ENCODE measurements around the gene MTFR2. TPM values are rescaled to one million over a fixed set of nuclear protein-coding genes. Genes with fewer than 3 reads are reported as not detected.

The MTFR2 gene
- polyA plus RNA-seq, 1 donor (not counting 4 experiments of a cell fraction or from before 2014, with no cell fraction given): 12.0 TPM

DNA sequence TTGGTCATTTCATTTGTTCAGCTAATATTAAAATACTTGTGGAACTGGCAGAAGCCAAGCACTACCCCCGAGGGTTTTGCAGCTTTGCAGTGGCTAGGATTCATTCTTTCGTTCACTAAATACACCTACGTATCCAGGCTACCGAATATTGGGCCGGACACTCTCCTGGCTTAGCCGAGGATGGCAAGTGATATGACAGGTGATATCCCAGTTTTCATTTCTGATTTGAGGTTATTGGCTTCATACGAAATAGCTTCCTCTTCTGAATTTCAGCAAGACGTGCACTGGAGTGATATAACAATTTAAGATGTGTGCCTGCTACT lies 536 bp upstream of the MTFR2 start:
- Histone ChIP-seq H3K9me1 (ENCODE audit: control insufficient read depth, extremely low read depth, insufficient read depth, low read length) (no peaks in the 10 kb centered on the region), H3K9ac (ENCODE audit: control insufficient read depth, extremely low read depth, insufficient read depth, low read length) (peak overlapping the region; percentile 79), H2AFZ (ENCODE audit: control insufficient read depth, low read length) (peak overlapping the region; percentile 57), H3K4me3 (ENCODE audit: control insufficient read depth in 2 of 3, extremely low read depth in 1 of 3, insufficient read depth in 2 of 3, low read depth in 1 of 3, low read length in 3 of 3) (peak overlapping the region; percentile 72 to 82 (median 82)), H3K27ac (ENCODE audit: control insufficient read depth, insufficient read depth, low read length) (peak overlapping the region; percentile 77), H3K27me3 (ENCODE audit: control insufficient read depth, extremely low read depth, insufficient read depth, low read length) (no peaks in the 10 kb centered on the region), H4K20me1 (ENCODE audit: control insufficient read depth, extremely low read depth, insufficient read depth, low read length) (no peaks in the 10 kb centered on the region), H3K4me2 (ENCODE audit: control insufficient read depth, extremely low read depth, insufficient read depth, low read depth, low read length) (peak overlapping the region; percentile 88), H3K36me3 (ENCODE audit: control insufficient read depth in 2 of 2, extremely low read depth in 1 of 2, insufficient read depth in 2 of 2, low read length in 2 of 2) (no peaks in the 10 kb centered on the region), H3K4me1 (ENCODE audit: control insufficient read depth, extremely low read depth, insufficient read depth, low read length) (peaks cover 11% of the 10 kb centered on the region), H3K9me3 (ENCODE audit: control insufficient read depth, low read depth, low read length) (no peaks in the 10 kb centered on the region), H3K79me2 (ENCODE audit: control insufficient read depth, insufficient read depth, low read length) (peaks cover 10% of the 10 kb centered on the region)
- dilution Hi-C loops (cut with MboI; ENCODE audit: extremely low pct_ligation_motif_present, low sequenced_read_pairs): no loop called here
- FAIRE-seq (no peak), DNase-seq (ENCODE audit: low read depth, low spot score) (no peak)
- TF ChIP-seq, protein P1, sequence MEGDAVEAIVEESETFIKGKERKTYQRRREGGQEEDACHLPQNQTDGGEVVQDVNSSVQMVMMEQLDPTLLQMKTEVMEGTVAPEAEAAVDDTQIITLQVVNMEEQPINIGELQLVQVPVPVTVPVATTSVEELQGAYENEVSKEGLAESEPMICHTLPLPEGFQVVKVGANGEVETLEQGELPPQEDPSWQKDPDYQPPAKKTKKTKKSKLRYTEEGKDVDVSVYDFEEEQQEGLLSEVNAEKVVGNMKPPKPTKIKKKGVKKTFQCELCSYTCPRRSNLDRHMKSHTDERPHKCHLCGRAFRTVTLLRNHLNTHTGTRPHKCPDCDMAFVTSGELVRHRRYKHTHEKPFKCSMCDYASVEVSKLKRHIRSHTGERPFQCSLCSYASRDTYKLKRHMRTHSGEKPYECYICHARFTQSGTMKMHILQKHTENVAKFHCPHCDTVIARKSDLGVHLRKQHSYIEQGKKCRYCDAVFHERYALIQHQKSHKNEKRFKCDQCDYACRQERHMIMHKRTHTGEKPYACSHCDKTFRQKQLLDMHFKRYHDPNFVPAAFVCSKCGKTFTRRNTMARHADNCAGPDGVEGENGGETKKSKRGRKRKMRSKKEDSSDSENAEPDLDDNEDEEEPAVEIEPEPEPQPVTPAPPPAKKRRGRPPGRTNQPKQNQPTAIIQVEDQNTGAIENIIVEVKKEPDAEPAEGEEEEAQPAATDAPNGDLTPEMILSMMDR (optimal IDR thresholded peaks at IDR 0.05 in 1 of 3, IDR thresholded peaks at IDR 0.05 in 1 of 3, conservative IDR thresholded peaks at IDR 0.05 in 1 of 3; ENCODE audit: extremely low read depth in 1 of 3, insufficient read depth in 2 of 3, low read length in 3 of 3): no peak
- TF ChIP-seq EZH2 (IDR thresholded peaks at IDR 0.05; ENCODE audit: low read length): no peak

DNA sequence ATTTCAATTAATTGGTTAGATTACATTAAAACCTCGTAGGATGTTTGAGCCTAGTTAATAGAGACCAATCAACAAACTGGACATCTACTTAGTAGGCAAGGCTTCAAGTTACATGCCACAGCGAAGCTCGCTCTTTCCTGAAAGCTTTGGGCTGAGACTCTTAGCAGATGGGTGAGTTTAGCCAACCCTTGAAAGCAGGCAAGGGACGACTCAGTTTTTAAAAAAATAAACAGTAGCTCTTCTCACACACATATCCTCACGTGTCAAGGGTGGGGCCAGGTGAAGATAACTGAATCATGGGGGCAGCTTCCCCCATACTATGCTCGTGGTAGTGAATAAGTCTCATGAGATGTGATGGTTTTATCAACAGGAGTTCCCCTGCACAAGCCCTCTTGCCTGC lies 775 bp downstream of the MTFR2 start:
- Histone ChIP-seq H4K20me1 (ENCODE audit: control insufficient read depth, extremely low read depth, insufficient read depth, low read length) (no peaks in the 10 kb centered on the region), H3K27ac (ENCODE audit: control insufficient read depth, insufficient read depth, low read length) (peak overlapping the region; percentile 77), H3K79me2 (ENCODE audit: control insufficient read depth, insufficient read depth, low read length) (peaks cover 10% of the 10 kb centered on the region), H3K4me2 (ENCODE audit: control insufficient read depth, extremely low read depth, insufficient read depth, low read depth, low read length) (peak overlapping the region; percentile 88), H3K36me3 (ENCODE audit: control insufficient read depth in 2 of 2, extremely low read depth in 1 of 2, insufficient read depth in 2 of 2, low read length in 2 of 2) (peaks cover 0 to 2% of the 10 kb centered on the region in 2 experiments), H3K4me1 (ENCODE audit: control insufficient read depth, extremely low read depth, insufficient read depth, low read length) (peaks cover 11% of the 10 kb centered on the region), H3K9me3 (ENCODE audit: control insufficient read depth, low read depth, low read length) (no peaks in the 10 kb centered on the region), H3K27me3 (ENCODE audit: control insufficient read depth, extremely low read depth, insufficient read depth, low read length) (no peaks in the 10 kb centered on the region), H3K9ac (ENCODE audit: control insufficient read depth, extremely low read depth, insufficient read depth, low read length) (peak overlapping the region; percentile 79), H2AFZ (ENCODE audit: control insufficient read depth, low read length) (peak overlapping the region; percentile 83), H3K4me3 (ENCODE audit: control insufficient read depth in 2 of 3, extremely low read depth in 1 of 3, insufficient read depth in 2 of 3, low read depth in 1 of 3, low read length in 3 of 3) (peak overlapping the region; percentile 72 to 82 (median 82)), H3K9me1 (ENCODE audit: control insufficient read depth, extremely low read depth, insufficient read depth, low read length) (no peaks in the 10 kb centered on the region)
- dilution Hi-C loops (cut with MboI; ENCODE audit: extremely low pct_ligation_motif_present, low sequenced_read_pairs): no loop called here
- no peak for FAIRE-seq
- TF ChIP-seq EZH2 (IDR thresholded peaks at IDR 0.05; ENCODE audit: low read length): no peak
- TF ChIP-seq, protein P1 (optimal IDR thresholded peaks at IDR 0.05 in 1 of 3, IDR thresholded peaks at IDR 0.05 in 1 of 3, conservative IDR thresholded peaks at IDR 0.05 in 1 of 3; ENCODE audit: extremely low read depth in 1 of 3, insufficient read depth in 2 of 3, low read length in 3 of 3): no peak
- DNase-seq (ENCODE audit: low read depth, low spot score): no peak

Measured in keratinocyte (primary cell).